GM10266 (cell line): ENCODE results near the gene SLC26A1.

Source experiments
- DNase-seq: peaks from one replicate; pipeline ENCODE4 v3.0.0; 2012; ENCODE audit errors: extremely low spot score
- TF ChIP-seq, protein P1 (sequence below): IDR thresholded peaks from 2 replicates; pipeline ENCODE4 v1.5.1; 2012; ENCODE audit warnings: mild to moderate bottlenecking, low read depth; ENCODE audit not compliant: control insufficient read depth, insufficient read depth; ENCODE audit errors: missing control alignments

Gene SLC26A1

GRCh38 chr4:995311-996026 lies 2.3 kb upstream of the SLC26A1 start:
- TF ChIP-seq, protein P1, sequence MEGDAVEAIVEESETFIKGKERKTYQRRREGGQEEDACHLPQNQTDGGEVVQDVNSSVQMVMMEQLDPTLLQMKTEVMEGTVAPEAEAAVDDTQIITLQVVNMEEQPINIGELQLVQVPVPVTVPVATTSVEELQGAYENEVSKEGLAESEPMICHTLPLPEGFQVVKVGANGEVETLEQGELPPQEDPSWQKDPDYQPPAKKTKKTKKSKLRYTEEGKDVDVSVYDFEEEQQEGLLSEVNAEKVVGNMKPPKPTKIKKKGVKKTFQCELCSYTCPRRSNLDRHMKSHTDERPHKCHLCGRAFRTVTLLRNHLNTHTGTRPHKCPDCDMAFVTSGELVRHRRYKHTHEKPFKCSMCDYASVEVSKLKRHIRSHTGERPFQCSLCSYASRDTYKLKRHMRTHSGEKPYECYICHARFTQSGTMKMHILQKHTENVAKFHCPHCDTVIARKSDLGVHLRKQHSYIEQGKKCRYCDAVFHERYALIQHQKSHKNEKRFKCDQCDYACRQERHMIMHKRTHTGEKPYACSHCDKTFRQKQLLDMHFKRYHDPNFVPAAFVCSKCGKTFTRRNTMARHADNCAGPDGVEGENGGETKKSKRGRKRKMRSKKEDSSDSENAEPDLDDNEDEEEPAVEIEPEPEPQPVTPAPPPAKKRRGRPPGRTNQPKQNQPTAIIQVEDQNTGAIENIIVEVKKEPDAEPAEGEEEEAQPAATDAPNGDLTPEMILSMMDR: no peak
- no peak for DNase-seq

- DNase-seq: no peak
- TF ChIP-seq, protein P1: no peak
Measured at GRCh38 chr4:992297-993110, 700 bp downstream of the SLC26A1 start.

GRCh38 chr4:991451-992296 lies 1.5 kb downstream of the SLC26A1 start:
- TF ChIP-seq, protein P1: no peak
- DNase-seq: no peak

- TF ChIP-seq, protein P1: no peak
- no peak for DNase-seq
Measured at GRCh38 chr4:990746-991367, 2.3 kb downstream of the SLC26A1 start.

GRCh38 chr4:989722-990471 lies 3.3 kb downstream of the SLC26A1 start:
- DNase-seq: no peak
- TF ChIP-seq, protein P1: no peak
